Lower leg skin (tissue), 4 donors: ENCODE data around the gene TRAF3IP1. TPM values are rescaled to one million over a fixed set of nuclear protein-coding genes. Genes with fewer than 3 reads are reported as not detected.

Experiments
- DNase-seq, 2 donors: peaks; one replicate each; pipeline ENCODE4 v3.0.0-alpha.2; 2019; ENCODE audit warnings: low spot score in 2 of 2
- H3K4me3 ChIP-seq: fragments of 200-600 bp; sonication (generic); 2 replicates; pipeline ENCODE4 v1.5.1; 2017; ENCODE audit warnings: mild to moderate bottlenecking, low read depth; ENCODE audit not compliant: poor library complexity, severe bottlenecking
- CTCF ChIP-seq, 3 donors: fragments of 450-650 bp; IDR thresholded peaks; one replicate each; pipeline ENCODE4 v1.5.1; 2016; ENCODE audit warnings: antibody characterized with exemption in 3 of 3, mild to moderate bottlenecking in 3 of 3, moderate library complexity in 2 of 3
- POLR2A ChIP-seq, 2 donors: fragments of 450-650 bp; IDR thresholded peaks; one replicate each; pipeline ENCODE4 v1.6.1; 2016 to 2017; ENCODE audit warnings: antibody characterized with exemption in 2 of 2, mild to moderate bottlenecking in 1 of 2, moderate library complexity in 1 of 2
- WGBS, 2 donors: methylation state at CpG; one replicate each; pipeline ENCODE4 v1.1.5; 2018; 5-methylcytosine and 5-hydroxymethylcytosine counted together
- intact Hi-C: fragments of 100-400 bp; cut with DNase I; formaldehyde crosslinking; loops from one replicate; pipeline ENCODE4 v1.15.0; 2023; ENCODE audit warnings: low total_unique reads
- total RNA-seq, 4 donors: library from RNA; depleted of rRNA; stranded (reverse); fragments of >200 nt; gene quantifications; one replicate each; pipeline ENCODE4 v1.1.0, GENCODE V29; 2016

The TRAF3IP1 gene
- total RNA-seq, 4 donors from 2014 or later = 4.3 to 8.7 (median 8.2) TPM

DNA sequence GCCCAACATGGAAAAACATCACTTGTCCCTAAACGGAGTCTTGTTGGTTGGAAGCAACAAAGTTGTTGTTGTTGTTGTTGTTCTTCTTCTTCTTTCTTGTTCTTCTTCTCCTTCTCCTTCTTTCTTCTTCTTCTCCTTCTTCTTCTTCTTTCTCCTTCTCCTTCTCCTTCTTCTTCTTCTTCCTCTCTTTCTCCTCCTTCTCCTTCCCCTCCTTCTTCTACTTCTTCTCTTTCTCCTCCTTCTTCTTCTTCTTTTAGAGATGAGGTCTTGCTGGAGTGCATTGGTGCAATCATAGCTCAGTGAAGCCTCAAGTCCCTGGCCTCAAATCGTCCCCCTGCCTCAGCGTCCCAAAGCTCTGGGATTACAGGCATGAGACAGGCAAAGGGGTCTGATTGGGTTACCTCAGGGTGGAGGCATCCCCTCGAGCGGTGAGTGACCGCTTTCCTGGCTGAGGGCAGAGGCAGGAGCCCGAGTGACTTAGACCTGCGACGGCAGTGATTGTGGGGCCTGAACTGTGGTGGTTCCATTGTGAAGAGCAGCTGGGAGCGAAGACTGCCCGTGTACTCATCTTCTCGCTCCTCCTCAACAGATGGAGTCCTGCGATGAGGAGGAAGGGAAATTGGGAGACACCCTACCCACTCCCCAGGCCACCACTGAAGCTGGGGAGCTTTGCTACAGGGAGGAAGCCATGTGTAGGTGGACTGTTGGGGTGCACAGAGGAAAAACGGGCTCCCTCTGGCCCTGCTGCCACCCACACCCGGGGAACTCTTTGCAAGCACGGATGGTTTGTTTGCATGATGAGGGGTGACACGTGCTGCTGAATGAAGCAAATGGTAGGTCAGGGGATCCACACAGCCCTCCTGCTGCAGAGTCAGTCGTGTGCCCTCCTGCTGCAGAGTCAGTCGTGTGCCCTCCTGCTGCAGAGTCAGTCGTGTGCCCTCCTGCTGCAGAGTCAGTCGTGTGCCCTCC is 24.9 kb upstream of the TRAF3IP1 start:
- no peak overlapping the region for H3K4me3 ChIP-seq
- intact Hi-C loops = no loop called here
- TF ChIP-seq POLR2A (IDR thresholded peaks at IDR 0.05) = no peak
- no peak for TF ChIP-seq CTCF (IDR thresholded peaks at IDR 0.05)
- WGBS, 2 donors = 78 to 79% methylated on average over 17 of the region's 21 CpGs
- no peak for DNase-seq

- WGBS, 2 donors = 60 to 81% methylated on average over 16 to 23 of the region's 24 CpGs
- intact Hi-C loops = no loop called here
- no peak for DNase-seq
These were observed 23.5 kb upstream of the TRAF3IP1 start for GRCh38 chr2:238296638-238297457.

GRCh38 chr2:238299803-238300202 is 20.5 kb upstream of the TRAF3IP1 start:
- TF ChIP-seq POLR2A (IDR thresholded peaks at IDR 0.05) (no peak), CTCF (IDR thresholded peaks at IDR 0.05) (no peak)
- H3K4me3 ChIP-seq = no peak overlapping the region
- DNase-seq = no peak
- intact Hi-C loops = no loop called here
- 9 to 35% methylated on average over 7 of the region's 7 CpGs for WGBS, 2 donors

More at GRCh38 chr2:238296638-238297457, 23.5 kb upstream of the TRAF3IP1 start:
- TF ChIP-seq CTCF (IDR thresholded peaks at IDR 0.05) (no peak), POLR2A (IDR thresholded peaks at IDR 0.05) (no peak)
- no peak overlapping the region for H3K4me3 ChIP-seq

DNA sequence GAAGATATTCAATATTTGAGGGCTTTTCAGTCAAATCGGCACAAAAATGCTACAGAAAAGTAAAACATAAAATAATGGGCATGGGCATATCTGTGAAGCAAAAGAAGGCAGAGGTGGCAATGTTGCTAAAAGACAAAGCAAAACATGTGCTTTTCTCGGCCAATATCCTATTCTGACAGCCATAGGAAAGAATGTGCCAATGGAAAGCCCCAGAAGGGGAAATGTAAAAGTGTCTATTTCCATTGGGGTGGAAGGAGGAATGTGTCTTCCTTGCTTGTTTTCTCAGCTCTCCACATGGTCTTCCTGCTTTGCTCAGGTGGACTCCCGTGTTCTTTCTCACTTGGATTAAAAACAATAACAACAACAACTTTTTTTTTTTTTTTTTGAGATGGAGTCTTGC is 18.2 kb upstream of the TRAF3IP1 start:
- DNase-seq = no peak
- no peak overlapping the region for H3K4me3 ChIP-seq
- intact Hi-C loops = no loop called here
- TF ChIP-seq POLR2A (IDR thresholded peaks at IDR 0.05) (no peak), CTCF (IDR thresholded peaks at IDR 0.05) (no peak)
- WGBS, 2 donors = 62 to 69% methylated on average over 3 of the region's 3 CpGs

DNA sequence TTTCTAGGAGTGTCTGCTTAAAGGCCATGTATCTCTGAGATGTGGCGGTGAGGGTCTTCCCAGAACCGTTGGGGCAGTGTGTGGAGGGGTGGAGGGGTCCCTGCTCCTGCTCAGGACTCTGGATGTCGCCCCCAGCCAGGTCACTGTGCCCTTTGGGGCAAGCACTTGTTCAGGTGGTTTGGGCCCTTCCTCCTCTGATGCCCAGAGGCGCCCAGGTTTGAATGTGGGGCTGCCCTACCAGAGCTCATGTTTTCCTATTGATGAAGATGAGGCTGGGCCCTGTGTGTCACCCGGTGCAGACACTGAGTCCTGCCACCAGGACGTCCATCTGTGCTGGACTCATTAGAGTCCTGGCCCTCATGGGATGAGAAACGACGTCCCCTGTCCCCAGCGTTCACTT is 17.6 kb upstream of the TRAF3IP1 start:
- no peak for TF ChIP-seq CTCF (IDR thresholded peaks at IDR 0.05)
- no peak for TF ChIP-seq POLR2A (IDR thresholded peaks at IDR 0.05)
- 88 to 97% methylated on average over 8 to 9 of the region's 9 CpGs for WGBS, 2 donors
- no peak for DNase-seq

More for the DNA sequence above, 17.6 kb upstream of the TRAF3IP1 start:
- no peak overlapping the region for H3K4me3 ChIP-seq
- intact Hi-C loops = no loop called here
